ENCODE data around the gene CRIP1.

DNA sequence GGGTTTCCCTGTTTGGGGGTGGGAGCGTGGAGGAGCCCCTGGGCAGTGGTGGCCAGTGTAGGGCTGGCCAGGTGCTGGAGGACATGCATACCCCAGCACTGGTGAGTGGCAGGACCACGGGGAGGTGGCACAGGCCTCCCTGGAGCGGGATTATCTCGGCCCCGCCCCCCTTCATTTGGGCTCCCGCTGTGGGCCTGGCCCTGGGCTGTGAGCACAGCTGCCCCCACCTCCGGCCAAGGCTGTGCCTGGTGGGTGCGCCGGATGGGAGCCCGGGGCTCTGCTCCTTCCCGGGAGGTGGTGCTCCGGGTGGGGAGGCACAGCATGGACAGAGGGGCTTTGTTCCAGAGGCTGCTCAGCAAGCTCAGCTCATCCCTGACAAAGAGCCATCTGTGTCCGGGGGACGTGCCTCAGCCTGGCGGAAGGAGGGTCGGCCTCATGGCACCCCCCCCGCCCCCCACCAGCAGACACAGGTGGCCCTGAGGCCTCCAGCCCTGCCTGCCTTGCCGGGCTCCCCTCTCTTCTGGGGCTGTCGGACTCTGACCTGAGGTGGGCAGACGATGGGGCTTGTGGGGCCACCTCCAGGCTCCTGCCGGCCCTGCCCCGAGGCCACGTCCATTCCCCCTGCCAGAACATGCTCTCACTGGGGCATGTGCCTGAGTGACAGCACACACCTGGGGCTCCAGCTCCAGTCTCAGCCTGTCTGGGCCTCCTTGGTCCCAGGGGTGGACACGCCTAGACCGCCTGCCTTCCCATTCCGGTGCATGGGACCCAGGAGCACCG, 12.8 kb downstream of the CRIP1 start:
- TF ChIP-seq YY1 (IDR thresholded peaks at IDR 0.05; ENCODE audit: insufficient read depth, insufficient read length) (no peak), ZNF274 (IDR thresholded peaks at IDR 0.05; ENCODE audit: low read depth, low read length) (no peak)

Data from NT2/D1 (cell line).